ENCODE measurements around the gene AMD1.
"Not testable (repeated sequence)": the region's sequence is repeated elsewhere in the genome, so short reads cannot be mapped to it uniquely, and the experiment has no call there.

Gene AMD1

DNA sequence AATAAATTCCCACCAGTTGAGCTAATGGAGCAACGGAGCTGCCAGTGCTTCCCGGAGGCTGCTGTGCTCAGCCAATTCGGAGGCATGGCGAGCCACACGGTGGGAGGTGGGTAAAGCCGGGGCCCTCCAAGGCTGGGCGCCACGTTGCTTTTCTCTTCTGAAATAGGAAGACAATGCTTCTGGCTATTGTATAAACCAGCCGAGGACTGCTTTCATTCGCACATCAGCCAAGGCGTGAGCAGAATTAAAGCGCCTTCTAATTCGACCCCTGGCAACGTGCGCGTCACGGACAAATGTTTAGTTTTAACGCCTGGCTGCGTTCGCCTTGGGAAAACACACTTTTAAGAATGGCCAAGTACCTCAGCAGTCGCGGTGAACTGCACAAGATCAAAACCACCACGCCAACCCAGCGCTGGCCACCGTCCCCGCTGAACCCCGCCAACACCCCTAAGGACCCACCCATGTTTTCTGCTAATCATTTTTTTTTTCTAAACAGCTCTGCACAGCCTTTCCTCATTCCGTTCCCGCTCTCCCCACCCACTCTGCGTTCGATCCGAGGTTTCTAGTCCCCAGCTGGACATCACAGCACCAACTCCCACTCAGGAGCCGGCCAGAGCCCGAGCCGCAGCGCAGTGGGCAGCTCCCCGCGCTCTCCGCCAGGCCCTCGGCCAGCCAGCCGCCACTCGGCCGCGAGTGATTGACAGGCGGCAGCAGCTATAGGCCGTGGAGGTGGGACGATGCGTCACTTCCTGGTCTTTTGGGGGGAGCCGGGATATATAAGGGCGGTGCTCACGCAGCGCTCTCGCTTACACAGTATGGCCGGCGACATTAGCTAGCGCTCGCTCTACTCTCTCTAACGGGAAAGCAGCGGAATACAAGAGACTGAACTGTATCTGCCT, at the start of gene AMD1:
AMD1 (plus strand) TSS at position 805 of the 899 bp plus-strand sequence. CDS start 321 bp downstream, outside the sequence.
- DNase-seq: peak; percentile 96 to 97

- DNase-seq: peak in 1 of 2 donors; percentile 22
Observed at GRCh38 chr6:110826236-110827129, 48.1 kb upstream of the AMD1 start.

GRCh38 chr6:110828396-110828795, 46.2 kb upstream of the AMD1 start:
- DNase-seq: no peak

GRCh38 chr6:110831405-110831804, 43.2 kb upstream of the AMD1 start:
- DNase-seq: no peak

GRCh38 chr6:110833831-110834230, 40.8 kb upstream of the AMD1 start:
- DNase-seq: no peak

GRCh38 chr6:110835751-110836150, 38.8 kb upstream of the AMD1 start:
- not testable (repeated sequence) for DNase-seq

DNA sequence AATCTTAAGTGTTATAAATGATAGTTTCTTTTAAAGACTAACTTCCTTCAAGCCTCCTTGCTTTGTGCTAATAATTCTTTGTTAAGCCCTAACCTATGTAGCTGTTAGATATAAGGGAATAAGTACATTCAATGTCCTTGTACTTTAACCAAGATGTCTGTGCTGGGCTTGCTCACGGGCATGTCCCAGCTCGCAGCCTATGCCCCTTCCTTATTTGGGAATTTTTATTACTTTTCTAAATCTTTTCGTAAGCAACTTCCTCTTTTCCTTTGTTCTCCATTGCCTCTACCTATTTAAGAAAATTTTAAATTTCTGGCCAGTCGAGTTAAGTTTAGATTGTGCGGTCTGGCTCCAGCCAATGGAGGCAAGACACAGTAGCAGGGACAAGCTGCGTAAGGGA, 33.3 kb upstream of the AMD1 start:
- no peak for DNase-seq

DNA sequence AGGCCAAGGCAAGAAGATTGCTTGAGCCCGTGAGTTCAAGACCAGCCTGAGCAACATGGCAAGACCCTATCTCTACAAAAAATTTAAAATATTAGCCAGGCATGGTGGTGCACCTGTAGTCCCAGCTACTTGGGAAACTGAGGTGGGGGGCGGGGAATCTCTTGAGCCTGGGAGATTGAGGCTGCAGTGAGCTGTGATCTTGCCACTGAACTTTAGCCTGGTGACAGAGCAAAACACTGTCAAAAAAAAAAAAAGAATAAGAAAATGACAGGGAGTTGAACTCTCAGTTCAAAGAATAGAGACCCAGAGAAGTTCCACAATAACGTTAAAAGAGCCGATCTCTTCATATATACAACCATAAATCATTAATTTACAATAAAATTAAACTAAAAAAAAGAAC, 24.8 kb upstream of the AMD1 start:
- no peak for DNase-seq

- DNase-seq: no peak
Observed at GRCh38 chr6:110852773-110853172, 21.8 kb upstream of the AMD1 start.

DNA sequence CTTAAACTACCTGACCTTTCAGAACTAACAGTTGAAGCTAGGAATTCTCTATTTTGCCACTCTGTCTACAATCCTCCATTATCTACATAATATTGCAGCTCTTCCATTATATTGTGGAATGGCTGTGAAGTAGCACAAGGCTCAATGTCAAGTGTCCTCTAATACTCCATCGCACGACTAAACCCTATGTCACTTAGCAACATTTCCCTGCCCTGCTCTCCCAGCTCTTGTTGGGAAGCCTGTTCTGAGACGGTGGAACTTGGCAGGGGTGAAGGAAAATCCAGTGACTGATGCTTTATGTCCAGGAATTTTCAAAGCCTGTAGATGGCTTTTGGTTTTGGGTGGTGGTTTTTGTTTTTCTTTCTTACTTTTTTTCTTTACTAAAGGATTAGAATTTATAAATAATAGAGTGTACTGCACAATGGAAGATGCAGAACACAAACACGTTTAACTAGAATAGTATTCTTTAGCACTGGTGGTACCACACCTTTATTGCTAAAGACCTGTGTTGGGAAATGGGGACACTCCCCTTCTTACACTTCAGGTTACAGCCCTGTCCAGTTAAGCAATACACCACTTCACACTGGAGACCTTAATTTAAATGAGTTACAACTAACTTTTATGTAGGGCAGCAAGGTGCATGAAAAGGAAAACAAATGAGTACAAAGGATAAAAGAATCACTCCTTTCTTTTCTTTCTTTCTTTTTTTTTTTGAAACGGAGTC, 20.7 kb upstream of the AMD1 start:
- no peak for DNase-seq

DNA sequence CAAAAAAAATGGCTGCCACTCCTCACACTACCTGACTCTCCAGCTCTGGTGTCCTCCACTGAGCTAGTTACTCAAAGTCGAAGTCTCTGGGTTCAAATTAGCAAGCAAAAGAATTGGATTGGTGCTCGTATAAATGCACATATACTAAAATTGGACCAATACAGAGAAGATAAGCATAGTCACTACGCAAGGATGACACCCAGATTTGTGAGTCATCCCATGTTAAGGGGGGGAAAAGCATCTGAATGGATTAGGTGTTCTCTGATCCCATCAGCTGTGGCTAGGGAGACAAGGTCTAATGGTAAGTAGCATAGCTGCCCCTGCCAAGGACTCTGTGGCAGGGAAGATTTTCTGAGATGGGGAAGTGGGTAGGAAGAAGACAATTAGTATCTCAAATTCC, 18.3 kb upstream of the AMD1 start:
- no peak for DNase-seq

- DNase-seq: no peak
Observed at GRCh38 chr6:110858016-110858415, 16.6 kb upstream of the AMD1 start.

GRCh38 chr6:110858562-110859214, 15.9 kb upstream of the AMD1 start:
- DNase-seq: no peak

DNA sequence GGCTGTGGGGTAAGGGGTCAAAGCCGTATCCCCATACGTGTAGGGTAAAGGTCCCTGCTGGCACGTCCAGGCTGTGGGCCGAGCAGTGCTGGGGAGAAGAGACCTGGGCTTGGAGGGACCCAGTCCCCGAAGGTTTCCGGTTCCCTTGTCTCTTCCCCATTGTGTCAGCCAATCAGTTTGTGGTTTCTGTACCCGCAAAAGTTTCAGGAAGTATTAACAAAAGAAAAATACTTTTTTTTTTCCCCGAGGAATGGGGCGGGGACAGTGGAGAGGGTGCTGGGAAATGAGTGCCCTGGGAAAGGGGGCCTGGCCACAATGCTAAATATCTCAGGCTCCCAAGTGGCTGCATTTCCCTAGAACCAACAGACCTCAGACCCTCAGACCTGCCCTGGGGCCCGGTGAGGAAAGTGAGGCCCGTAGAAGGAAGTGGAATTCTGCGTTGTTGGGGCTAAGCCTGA, 15.2 kb upstream of the AMD1 start:
- peak; percentile 14 to 29 for DNase-seq

DNA sequence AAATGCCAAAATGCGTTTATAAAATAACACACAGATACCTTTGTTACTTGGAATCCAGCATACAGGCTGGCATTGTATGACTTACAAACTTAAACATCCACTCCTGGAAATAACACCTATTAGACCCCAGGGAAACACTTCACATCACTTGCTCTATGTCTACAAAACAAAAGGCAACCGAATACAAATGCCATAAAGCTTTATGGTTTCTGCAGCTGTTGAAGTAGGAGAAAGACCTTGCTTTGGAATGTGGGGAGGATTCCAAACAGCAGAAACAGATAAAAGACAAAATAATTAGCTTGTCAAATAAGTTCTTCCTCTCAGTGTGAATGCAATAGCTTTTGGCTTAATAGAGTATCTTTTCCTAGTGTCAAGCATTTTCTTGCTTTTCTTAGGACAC, 9.8 kb upstream of the AMD1 start:
- DNase-seq: no peak

DNA sequence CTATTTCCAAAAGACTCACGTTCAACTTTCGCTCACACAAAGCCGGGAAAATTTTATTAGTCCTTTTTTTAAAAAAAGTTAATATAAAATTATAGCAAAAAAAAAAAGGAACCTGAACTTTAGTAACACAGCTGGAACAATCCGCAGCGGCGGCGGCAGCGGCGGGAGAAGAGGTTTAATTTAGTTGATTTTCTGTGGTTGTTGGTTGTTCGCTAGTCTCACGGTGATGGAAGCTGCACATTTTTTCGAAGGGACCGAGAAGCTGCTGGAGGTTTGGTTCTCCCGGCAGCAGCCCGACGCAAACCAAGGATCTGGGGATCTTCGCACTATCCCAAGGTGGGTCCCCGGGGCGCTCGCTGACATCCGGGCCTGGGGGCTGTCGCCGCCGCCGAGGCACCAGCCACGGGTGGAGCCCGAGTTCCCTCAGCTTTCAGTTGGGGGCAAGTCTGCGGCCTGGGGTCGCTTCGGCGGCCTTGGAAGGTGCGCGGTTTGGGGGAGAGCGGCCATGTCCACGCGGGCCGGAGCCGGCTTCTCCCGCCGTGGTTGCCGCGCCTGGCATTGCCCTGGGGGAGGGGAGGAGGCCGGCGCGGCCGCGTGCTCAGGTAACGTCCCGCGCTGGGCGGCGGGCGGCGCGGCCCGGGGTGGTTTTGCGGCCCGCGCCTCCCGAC, 429 bp downstream of the AMD1 start:
- peak in 1 of 2 donors; percentile 24 for DNase-seq

DNA sequence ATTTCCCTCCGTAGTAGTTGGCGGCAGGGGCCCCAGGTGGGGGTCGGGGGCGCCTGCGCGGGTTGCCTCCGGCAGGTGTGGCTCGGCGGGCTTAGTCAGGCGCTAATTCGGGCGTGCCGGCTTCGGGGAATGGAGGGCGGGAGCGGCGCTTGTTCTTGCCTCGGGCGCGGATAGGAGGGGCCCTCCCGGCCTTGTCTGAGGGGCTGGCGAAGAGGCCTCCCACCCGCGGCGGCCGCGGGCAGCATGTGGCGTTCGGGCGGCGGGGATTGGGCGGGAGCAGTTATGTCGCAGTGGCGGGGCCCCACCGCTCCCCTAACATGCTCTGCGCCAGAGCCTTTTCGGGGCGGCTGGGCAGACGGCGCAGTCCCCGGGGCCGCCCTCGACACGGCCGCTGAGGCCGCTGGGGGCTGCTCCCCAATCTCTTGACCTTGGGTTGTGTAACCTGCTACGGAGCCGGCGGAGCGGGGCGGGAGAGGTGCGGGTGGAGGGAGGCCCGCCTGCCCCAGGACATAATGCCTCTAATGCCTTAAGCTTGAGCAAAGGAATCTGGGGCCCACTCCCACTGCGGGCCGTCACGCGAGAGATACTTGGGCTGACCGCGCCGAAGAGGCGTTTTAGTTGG, 1.1 kb downstream of the AMD1 start:
- peak; percentile 53 to 73 for DNase-seq

DNA sequence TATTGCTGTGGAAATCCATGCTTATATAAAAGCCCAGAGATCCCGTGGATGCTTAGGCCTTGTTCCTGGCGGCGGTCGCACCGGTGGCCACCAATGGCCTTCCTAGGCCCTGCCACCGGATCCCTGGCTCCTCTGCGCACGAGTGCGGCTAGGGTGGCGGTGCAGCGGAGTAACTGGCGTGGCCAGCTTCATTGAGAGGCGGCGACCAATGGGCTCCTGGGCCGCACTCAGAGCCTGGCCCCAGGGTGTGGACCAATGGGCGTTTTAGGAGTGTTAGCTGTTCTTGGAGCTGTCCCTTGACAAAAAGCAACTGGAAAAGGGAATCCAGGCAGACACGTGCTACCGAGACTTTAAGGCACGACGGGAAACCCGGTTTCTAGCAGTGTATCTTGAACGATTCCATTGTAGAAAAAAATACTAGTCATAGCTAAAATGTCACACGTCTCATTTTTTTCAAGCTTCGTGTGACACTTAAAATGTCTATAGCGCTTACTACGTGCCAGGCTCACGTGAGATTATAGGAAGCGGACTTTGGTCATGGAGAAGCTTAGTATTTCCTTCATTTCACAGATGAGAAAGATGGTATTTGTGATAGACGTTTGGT, 1.7 kb downstream of the AMD1 start:
- DNase-seq: peak; percentile 70 to 71

DNA sequence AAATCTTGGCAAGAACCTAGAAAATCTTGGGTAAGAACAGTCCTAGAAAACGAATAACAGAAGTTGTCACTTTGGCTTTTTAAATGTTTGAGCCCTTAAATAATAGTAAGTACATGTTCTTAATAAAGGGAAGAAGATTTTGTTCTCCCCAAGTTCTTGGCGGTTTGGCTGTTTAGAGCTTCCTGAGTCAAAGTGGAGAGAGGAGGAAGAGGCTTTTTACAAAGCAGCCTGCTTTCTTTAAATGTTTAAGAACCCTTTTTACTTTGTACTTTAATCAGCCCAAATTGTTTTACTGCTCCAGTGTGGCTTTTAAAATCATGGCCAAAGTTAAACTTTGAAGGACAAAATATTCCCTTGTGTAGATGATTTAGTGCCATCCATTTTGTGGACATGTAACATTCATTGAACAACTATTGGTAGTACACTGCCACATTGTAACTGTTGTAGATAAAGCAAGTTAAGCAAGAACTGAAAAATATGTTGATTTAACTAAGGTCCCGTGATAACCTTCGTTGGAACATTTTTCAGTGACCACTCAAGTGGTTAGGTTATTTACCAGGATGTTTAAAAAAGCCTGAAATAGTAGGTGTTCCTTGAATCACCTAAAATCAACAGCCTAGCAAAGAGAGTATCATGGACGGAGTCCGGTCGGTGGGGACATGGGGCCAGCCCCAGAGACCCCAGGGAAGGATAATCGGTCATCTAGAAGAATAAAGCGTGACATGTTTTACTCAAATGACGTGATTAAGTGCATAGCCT, 2.4 kb downstream of the AMD1 start:
- no peak for DNase-seq

DNA sequence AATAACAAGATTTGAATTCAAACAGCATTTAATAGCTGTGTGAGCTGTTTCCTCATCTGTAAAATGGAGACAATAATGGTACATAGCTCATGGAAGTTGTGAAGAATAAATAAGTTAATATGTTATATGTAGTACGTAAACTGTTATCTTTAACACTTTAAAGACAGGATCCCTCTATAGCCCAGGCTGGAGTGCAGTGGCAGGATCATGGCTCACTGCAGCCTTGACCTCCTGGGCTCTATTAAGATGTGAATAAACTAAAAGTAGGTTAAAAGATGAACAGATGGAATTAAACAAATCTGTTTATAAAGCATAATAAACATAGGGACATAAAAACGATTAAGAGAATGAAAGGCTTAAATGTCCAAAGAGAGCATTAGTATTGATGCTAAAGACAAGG, 3.0 kb downstream of the AMD1 start:
- DNase-seq: no peak
